ENCODE measurements around the gene TCEAL8.
"Not testable (repeated sequence)": the region's sequence is repeated elsewhere in the genome, so short reads cannot be mapped to it uniquely, and the experiment has no call there.

TCEAL8 gene

DNA sequence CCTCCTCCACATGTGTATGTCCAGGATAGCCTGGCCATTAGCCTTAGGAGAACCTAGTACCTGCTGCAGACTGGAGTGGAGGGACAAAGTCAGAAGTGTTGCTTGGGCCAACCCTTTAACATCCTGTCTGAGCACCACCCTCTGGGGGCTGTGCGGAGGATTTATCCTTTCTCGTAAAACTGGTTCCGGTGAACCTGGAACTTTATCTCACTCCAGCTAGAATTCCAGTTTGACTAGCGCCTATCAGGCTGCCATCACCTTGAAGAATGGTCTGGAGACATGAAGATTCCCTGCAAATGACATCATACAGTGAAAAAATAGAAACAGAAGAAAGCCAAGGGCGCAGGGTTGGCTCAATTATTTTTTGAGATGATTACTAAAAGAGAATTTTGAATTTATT lies 4.0 kb downstream of the TCEAL8 start:
- H3K9ac ChIP-seq (ENCODE audit: low read length): no peak overlapping the region
- no peak overlapping the region for H3K4me3 ChIP-seq (ENCODE audit: low read length)
- no peak for DNase-seq (ENCODE audit: low read depth)
- H3K36me3 ChIP-seq (ENCODE audit: control insufficient read depth, insufficient read depth, low read length, severe bottlenecking): no peaks in the 10 kb centered on the region
- no peaks in the 10 kb centered on the region for H3K4me1 ChIP-seq (ENCODE audit: control insufficient read depth, insufficient read depth, low read length)
- H3K9me3 ChIP-seq (ENCODE audit: control insufficient read depth, low read length): peaks cover 4% of the 10 kb centered on the region
- peaks cover 13% of the 10 kb centered on the region for H3K27me3 ChIP-seq (replicated peaks; ENCODE audit: control insufficient read depth, insufficient read depth, low read length)

DNA sequence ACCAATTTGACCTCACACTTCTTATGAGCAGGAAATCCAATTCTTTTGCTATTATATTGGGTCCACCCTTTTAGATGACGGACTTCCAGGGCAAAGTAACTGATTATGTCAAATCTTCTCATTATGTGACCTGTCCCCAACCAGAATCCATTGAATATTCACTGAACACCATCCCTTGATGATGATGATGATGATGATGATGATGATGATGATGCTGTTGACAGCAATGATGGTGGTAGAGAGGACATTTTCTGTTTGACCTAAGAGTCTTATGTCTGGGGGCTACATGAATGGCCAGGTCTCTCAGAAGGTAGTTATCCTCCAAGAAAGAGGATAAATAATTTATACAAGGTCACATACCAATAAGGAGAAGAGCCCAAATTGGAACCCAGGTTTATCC lies 5.2 kb downstream of the TCEAL8 start:
- DNase-seq (ENCODE audit: low read depth): no peak
- Histone ChIP-seq H3K9ac (ENCODE audit: low read length) (no peak overlapping the region), H3K27me3 (replicated peaks; ENCODE audit: control insufficient read depth, insufficient read depth, low read length) (peaks cover 21% of the 10 kb centered on the region), H3K36me3 (ENCODE audit: control insufficient read depth, insufficient read depth, low read length, severe bottlenecking) (no peaks in the 10 kb centered on the region), H3K9me3 (ENCODE audit: control insufficient read depth, low read length) (peaks cover 4% of the 10 kb centered on the region), H3K4me3 (ENCODE audit: low read length) (no peak overlapping the region), H3K4me1 (ENCODE audit: control insufficient read depth, insufficient read depth, low read length) (no peaks in the 10 kb centered on the region)

DNA sequence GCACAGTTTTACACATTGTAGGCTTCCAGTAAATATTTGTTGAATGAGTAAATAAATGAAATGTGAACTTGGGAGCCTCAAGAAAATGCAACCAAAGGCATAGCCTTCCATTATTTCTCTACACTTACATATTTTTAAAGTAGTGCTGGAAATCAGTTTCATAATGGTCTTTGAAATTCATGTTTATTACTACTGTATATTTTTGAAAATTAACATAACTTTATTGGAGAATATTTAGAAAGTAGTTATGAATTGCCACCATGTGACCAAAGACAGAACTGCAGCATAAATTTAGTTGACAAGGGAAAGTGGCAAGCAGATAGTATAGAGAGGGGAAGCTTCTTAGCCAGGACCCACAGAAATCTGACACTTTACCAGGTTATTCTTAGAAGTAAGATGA lies 6.4 kb downstream of the TCEAL8 start:
- H3K4me1 ChIP-seq (ENCODE audit: control insufficient read depth, insufficient read depth, low read length): no peaks in the 10 kb centered on the region
- peak; percentile 61 for DNase-seq (ENCODE audit: low read depth)
- H3K27me3 ChIP-seq (replicated peaks; ENCODE audit: control insufficient read depth, insufficient read depth, low read length): peaks cover 24% of the 10 kb centered on the region
- H3K9me3 ChIP-seq (ENCODE audit: control insufficient read depth, low read length): peaks cover 4% of the 10 kb centered on the region
- H3K4me3 ChIP-seq (ENCODE audit: low read length): no peak overlapping the region
- H3K9ac ChIP-seq (ENCODE audit: low read length): no peak overlapping the region
- no peaks in the 10 kb centered on the region for H3K36me3 ChIP-seq (ENCODE audit: control insufficient read depth, insufficient read depth, low read length, severe bottlenecking)

- H3K4me3 ChIP-seq (ENCODE audit: low read length): no peak overlapping the region
- no peak for DNase-seq (ENCODE audit: low read depth)
- no peaks in the 10 kb centered on the region for H3K4me1 ChIP-seq (ENCODE audit: control insufficient read depth, insufficient read depth, low read length)
Observed at GRCh38 chrX:103240155-103240554, 14.8 kb downstream of the TCEAL8 start.

GRCh38 chrX:103236296-103236695 lies 18.7 kb downstream of the TCEAL8 start:
- Histone ChIP-seq H3K27me3 (replicated peaks; ENCODE audit: control insufficient read depth, insufficient read depth, low read length) (peaks cover 23% of the 10 kb centered on the region), H3K9ac (ENCODE audit: low read length) (no peak overlapping the region), H3K4me1 (ENCODE audit: control insufficient read depth, insufficient read depth, low read length) (no peaks in the 10 kb centered on the region), H3K4me3 (ENCODE audit: low read length) (no peak overlapping the region), H3K9me3 (ENCODE audit: control insufficient read depth, low read length) (no peaks in the 10 kb centered on the region), H3K36me3 (ENCODE audit: control insufficient read depth, insufficient read depth, low read length, severe bottlenecking) (no peaks in the 10 kb centered on the region)
- no peak for DNase-seq (ENCODE audit: low read depth)

More at GRCh38 chrX:103240155-103240554, 14.8 kb downstream of the TCEAL8 start:
- Histone ChIP-seq H3K27me3 (replicated peaks; ENCODE audit: control insufficient read depth, insufficient read depth, low read length) (peaks cover 13% of the 10 kb centered on the region), H3K36me3 (ENCODE audit: control insufficient read depth, insufficient read depth, low read length, severe bottlenecking) (no peaks in the 10 kb centered on the region), H3K9me3 (ENCODE audit: control insufficient read depth, low read length) (no peaks in the 10 kb centered on the region), H3K9ac (ENCODE audit: low read length) (no peak overlapping the region)

- H3K4me1 ChIP-seq (ENCODE audit: control insufficient read depth, insufficient read depth, low read length); H3K9me3 ChIP-seq (ENCODE audit: control insufficient read depth, low read length); H3K36me3 ChIP-seq (ENCODE audit: control insufficient read depth, insufficient read depth, low read length, severe bottlenecking); H3K9ac ChIP-seq (ENCODE audit: low read length); H3K4me3 ChIP-seq (ENCODE audit: low read length); DNase-seq (ENCODE audit: low read depth): not testable (repeated sequence)
- peaks cover 28% of the 10 kb centered on the region for H3K27me3 ChIP-seq (replicated peaks; ENCODE audit: control insufficient read depth, insufficient read depth, low read length)
Observed at GRCh38 chrX:103235608-103236007, 19.3 kb downstream of the TCEAL8 start.

- H3K36me3 ChIP-seq (ENCODE audit: control insufficient read depth, insufficient read depth, low read length, severe bottlenecking): no peaks in the 10 kb centered on the region
- no peaks in the 10 kb centered on the region for H3K4me1 ChIP-seq (ENCODE audit: control insufficient read depth, insufficient read depth, low read length)
- H3K9me3 ChIP-seq (ENCODE audit: control insufficient read depth, low read length): no peaks in the 10 kb centered on the region
- H3K4me3 ChIP-seq (ENCODE audit: low read length): no peak overlapping the region
- no peak overlapping the region for H3K9ac ChIP-seq (ENCODE audit: low read length)
- no peak for DNase-seq (ENCODE audit: low read depth)
- peaks cover 33% of the 10 kb centered on the region for H3K27me3 ChIP-seq (replicated peaks; ENCODE audit: control insufficient read depth, insufficient read depth, low read length)
Observed at GRCh38 chrX:103234869-103235268, 20.1 kb downstream of the TCEAL8 start.

GRCh38 chrX:103233263-103233662 lies 21.7 kb downstream of the TCEAL8 start:
- H3K27me3 ChIP-seq (replicated peaks; ENCODE audit: control insufficient read depth, insufficient read depth, low read length): peaks cover 43% of the 10 kb centered on the region
- no peaks in the 10 kb centered on the region for H3K4me1 ChIP-seq (ENCODE audit: control insufficient read depth, insufficient read depth, low read length)
- no peak for DNase-seq (ENCODE audit: low read depth)
- no peaks in the 10 kb centered on the region for H3K36me3 ChIP-seq (ENCODE audit: control insufficient read depth, insufficient read depth, low read length, severe bottlenecking)
- no peak overlapping the region for H3K4me3 ChIP-seq (ENCODE audit: low read length)
- H3K9ac ChIP-seq (ENCODE audit: low read length): no peak overlapping the region
- no peaks in the 10 kb centered on the region for H3K9me3 ChIP-seq (ENCODE audit: control insufficient read depth, low read length)

DNA sequence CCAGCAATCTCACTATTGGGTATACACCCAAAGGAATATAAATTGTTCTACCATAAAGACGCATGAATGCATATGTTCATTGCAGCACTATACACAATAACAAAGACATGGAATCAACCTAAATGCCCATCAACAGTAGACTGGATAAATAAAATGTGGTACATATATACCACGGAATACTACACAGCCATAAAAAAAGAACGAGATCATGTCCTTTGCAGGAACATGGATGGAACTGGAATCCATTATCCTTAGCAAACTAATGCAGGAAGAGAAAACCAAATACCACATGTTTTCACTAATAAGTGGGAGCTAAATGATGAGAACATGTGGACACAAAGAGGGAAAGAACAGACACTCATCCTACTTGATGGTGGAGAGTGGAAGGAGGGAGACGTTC lies 29.0 kb downstream of the TCEAL8 start:
- H3K9ac ChIP-seq (ENCODE audit: low read length); H3K36me3 ChIP-seq (ENCODE audit: control insufficient read depth, insufficient read depth, low read length, severe bottlenecking); H3K4me1 ChIP-seq (ENCODE audit: control insufficient read depth, insufficient read depth, low read length); DNase-seq (ENCODE audit: low read depth); H3K4me3 ChIP-seq (ENCODE audit: low read length): not testable (repeated sequence)
- Histone ChIP-seq H3K9me3 (ENCODE audit: control insufficient read depth, low read length) (peaks cover 18% of the 10 kb centered on the region), H3K27me3 (replicated peaks; ENCODE audit: control insufficient read depth, insufficient read depth, low read length) (peaks cover 35% of the 10 kb centered on the region)

DNA sequence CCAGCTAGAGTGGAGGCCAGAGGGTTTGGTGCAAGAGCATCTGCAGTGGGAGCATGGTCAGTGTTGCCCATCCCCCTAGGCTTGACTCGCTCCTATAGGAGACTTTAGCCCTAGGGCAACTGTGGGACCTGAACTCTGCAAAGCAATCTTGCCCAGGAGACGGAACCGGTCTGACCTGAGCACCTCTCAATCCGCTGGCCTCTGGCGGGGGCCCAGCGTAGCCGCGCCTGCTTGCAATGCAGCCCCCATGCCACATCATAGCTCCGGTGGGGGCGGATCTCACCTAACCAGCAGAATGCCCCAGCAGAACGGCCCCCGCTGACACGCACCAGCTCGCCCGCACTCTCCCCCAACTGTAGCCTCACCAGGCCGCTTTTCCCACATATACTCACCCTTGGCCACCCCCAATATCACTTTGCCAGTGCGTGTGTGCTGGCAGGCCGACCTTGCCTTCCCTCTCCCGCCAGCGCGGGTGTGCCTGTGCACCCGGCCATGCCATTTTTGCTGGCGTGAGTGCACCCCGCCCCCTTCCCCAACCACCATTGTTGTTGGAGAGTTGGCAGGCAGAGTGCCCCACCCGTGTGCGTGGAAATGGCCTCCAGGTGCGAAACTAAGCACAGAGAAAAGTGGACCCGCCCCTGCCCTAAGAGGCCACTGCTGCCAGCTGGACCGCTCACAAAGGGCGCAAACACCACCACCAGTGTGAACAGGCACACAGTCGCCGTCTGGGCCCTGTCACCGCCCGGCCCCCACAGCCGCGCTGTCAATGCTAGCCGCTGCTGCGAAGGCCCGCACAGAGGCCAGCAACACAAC lies 34.2 kb downstream of the TCEAL8 start:
- no peak for DNase-seq (ENCODE audit: low read depth)
- Histone ChIP-seq H3K9me3 (ENCODE audit: control insufficient read depth, low read length) (peaks cover 15% of the 10 kb centered on the region), H3K9ac (ENCODE audit: low read length) (no peak overlapping the region), H3K36me3 (ENCODE audit: control insufficient read depth, insufficient read depth, low read length, severe bottlenecking) (no peaks in the 10 kb centered on the region), H3K4me1 (ENCODE audit: control insufficient read depth, insufficient read depth, low read length) (no peaks in the 10 kb centered on the region), H3K4me3 (ENCODE audit: low read length) (no peak overlapping the region), H3K27me3 (replicated peaks; ENCODE audit: control insufficient read depth, insufficient read depth, low read length) (peaks cover 41% of the 10 kb centered on the region)

GRCh38 chrX:103215425-103215991 lies 39.4 kb downstream of the TCEAL8 start:
- Histone ChIP-seq H3K9me3 (ENCODE audit: control insufficient read depth, low read length) (no peaks in the 10 kb centered on the region), H3K36me3 (ENCODE audit: control insufficient read depth, insufficient read depth, low read length, severe bottlenecking) (no peaks in the 10 kb centered on the region), H3K4me3 (ENCODE audit: low read length) (peak overlapping the region; percentile 81), H3K9ac (ENCODE audit: low read length) (peak overlapping the region; percentile 80), H3K4me1 (ENCODE audit: control insufficient read depth, insufficient read depth, low read length) (no peaks in the 10 kb centered on the region), H3K27me3 (replicated peaks; ENCODE audit: control insufficient read depth, insufficient read depth, low read length) (peaks cover 25% of the 10 kb centered on the region)
- DNase-seq (ENCODE audit: low read depth): peak; percentile 22

All from adipocyte (in vitro differentiated cells).